ENCODE measurements around the gene ACTN4. TPM values are rescaled to one million over a fixed set of nuclear protein-coding genes. Genes with fewer than 3 reads are reported as not detected.

The ACTN4 gene
- total and polyA plus RNA-seq, 10 of the 15 experiments (the other 5 are each of a cell fraction or from before 2014, with no cell fraction given) = 2.4 to 293 (median 72.5) TPM

DNA sequence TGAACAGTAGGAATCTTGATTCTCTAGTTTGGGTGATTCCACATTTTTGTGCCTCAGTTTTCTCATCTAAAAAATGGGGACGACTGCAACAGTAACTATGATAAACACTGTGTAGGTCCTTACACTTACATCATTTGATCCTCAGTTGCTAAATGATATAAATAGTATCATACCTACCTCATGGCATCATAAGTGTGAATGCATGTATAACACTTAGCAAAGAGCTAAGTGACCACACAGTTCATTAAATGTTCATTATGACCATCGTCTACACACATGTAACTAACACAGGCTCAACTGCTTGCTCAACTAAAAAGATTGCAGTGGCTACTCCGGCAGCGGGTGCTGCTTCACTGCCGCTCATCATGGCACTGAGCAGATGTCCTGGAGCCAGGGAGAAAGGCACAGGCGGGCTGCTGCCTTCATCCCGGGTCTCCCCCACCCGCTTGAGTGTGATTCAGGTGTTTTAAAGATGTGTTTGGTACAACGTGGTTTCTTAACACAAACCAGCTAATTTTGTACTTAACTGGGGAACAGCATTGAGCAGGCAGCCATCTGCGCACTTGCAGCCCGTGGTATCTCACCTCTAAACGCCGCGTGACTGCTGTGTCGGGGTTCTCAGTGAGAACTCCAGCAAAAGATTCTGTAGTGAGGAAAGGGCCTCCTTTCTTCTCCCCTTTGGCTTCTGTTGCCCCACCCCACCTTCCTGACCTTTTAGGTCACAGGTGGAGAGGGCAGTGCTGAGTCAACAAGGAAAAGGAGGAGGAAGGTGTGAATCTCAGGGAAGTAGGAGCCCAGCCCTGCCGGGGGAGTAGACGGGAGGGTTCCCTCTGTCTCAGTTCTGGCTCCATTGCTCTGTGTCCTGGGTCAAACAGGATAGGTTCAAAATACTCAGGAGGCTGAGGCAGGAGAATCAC lies 11.7 kb upstream of the ACTN4 start:
- no peaks in the 10 kb centered on the region for H3K9me3 ChIP-seq (replicated peaks; ENCODE audit: control insufficient read depth, insufficient read depth, low read length)
- no TSS peak for BruUV-seq (replicated peaks)
- no peaks in the 10 kb centered on the region for H3K27me3 ChIP-seq (replicated peaks in 1 of 2; ENCODE audit: control insufficient read depth in 2 of 2, insufficient read depth in 2 of 2, low read length in 1 of 2)
- H3K79me2 ChIP-seq (ENCODE audit: control insufficient read depth, insufficient read depth, low read length) = no peaks in the 10 kb centered on the region
- ATAC-seq (no peak), FAIRE-seq (no peak), DNase-seq (ENCODE audit: low read depth, low spot score) (no peak)
- WGBS (ENCODE audit: insufficient coverage, insufficient replicate concordance, low lambda C conversion rate, missing lambda C conversion rate) = 89% methylated on average over 17 of the region's 17 CpGs
- no peak overlapping the region for H3K4me3 ChIP-seq
- intact Hi-C loops (cut with micrococcal nuclease; ENCODE audit: unreplicated experiment) (loop anchor here (2.0 kb wide), 3 partner anchors 79 to 295 kb away; partner anchors contain the start of genes MRPS12 and SARS2), in situ Hi-C loops (cut with MboI) (loop anchor here (25.0 kb wide), 1 partner anchor 223 kb away; the partner anchor contains the start of gene FAM98C)
- H3K4me1 ChIP-seq (ENCODE audit: control insufficient read depth, insufficient read depth, low read length) = peaks cover 15% of the 10 kb centered on the region
- H3K27ac ChIP-seq (ENCODE audit: control insufficient read depth, insufficient read depth) = no peak overlapping the region
- ChIA-PET SMC1A (ENCODE audit: uncharacterized antibody, unreplicated experiment) (interaction anchor here (0.5 to 7.4 kb wide), 10 partner anchors 17 to 398 kb away, joined by 3 to 102 read pairs (median 7); partner anchors contain the start of genes EIF3K, FAM98C, MRPS12 and SARS2), POLR2A (interaction anchor here (0.6 to 2.4 kb wide), 5 partner anchors 14 to 769 kb away, joined by 3 to 10 read pairs (median 4); partner anchors contain the start of genes EIF3K and FAM98C), RAD21 (ENCODE audit: unreplicated experiment) (interaction anchor here (1.0 to 5.9 kb wide), 9 partner anchors 11 to 294 kb away, joined by 3 to 70 read pairs (median 8); partner anchors contain the start of genes ACTN4, EIF3K, FAM98C and MAP4K1), CTCF (interaction anchor here (0.9 to 5.5 kb wide), 25 partner anchors 10 to 305 kb away, joined by 3 to 103 read pairs (median 6); partner anchors contain the start of genes ACTN4, EIF3K, MAP4K1 and MRPS12)
- H3K9ac ChIP-seq (ENCODE audit: control insufficient read depth, insufficient read depth, low read length) = no peak overlapping the region
- H4K20me1 ChIP-seq (ENCODE audit: control insufficient read depth, insufficient read depth) = no peaks in the 10 kb centered on the region
- H3K36me3 ChIP-seq (ENCODE audit: control insufficient read depth in 2 of 2, insufficient read depth in 2 of 2, low read length in 1 of 2) = peaks cover 11 to 24% of the 10 kb centered on the region in 2 experiments
- H2AFZ ChIP-seq (ENCODE audit: control insufficient read depth, low read depth, low read length) = no peak overlapping the region
- no peak for TF ChIP-seq BHLHE40 (IDR thresholded peaks at IDR 0.05; ENCODE audit: borderline replicate concordance in 1 of 2, low read depth in 2 of 2, low read length in 1 of 2)
- TF ChIP-seq ATF7 (IDR thresholded peaks at IDR 0.05; ENCODE audit: low read depth) = peak; percentile 38; the same call in 1 of the 2 replicates
- no peak overlapping the region for H3K4me2 ChIP-seq (ENCODE audit: control insufficient read depth, insufficient read depth)

DNA sequence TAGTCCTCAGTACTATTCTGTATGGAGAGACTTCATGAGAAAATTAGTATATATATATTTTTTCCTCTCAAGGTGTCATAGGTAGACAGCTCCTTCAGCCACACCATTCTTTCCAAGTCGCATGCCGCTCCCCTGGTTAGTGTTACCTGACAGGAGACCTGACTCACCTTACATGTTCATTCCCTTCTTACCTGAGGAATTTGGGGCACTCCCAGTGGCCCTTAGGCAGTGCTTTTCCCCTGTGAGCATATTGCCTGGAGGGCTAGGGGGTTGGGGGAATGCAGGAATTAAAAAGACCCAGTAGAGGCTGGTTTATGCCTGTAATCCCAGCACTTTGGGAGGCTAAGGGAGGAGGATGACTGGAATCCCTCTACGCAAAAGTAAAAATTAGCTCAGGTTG lies 9.0 kb upstream of the ACTN4 start:
- DNase-seq (ENCODE audit: low read depth, low spot score) (no peak), ATAC-seq (no peak), FAIRE-seq (no peak)
- ChIA-PET CTCF (interaction anchor here (0.6 to 2.1 kb wide), 7 partner anchors 9 to 292 kb away, joined by 3 to 9 read pairs (median 3); partner anchors contain the start of genes ACTN4, MRPS12 and SARS2), SMC1A (ENCODE audit: uncharacterized antibody, unreplicated experiment) (interaction anchor here (0.9 to 7.4 kb wide), 3 partner anchors 9 to 93 kb away, joined by 4 to 102 read pairs (median 4); partner anchors contain the start of gene ACTN4), RAD21 (ENCODE audit: unreplicated experiment) (interaction anchor here (1.1 to 1.4 kb wide), 3 partner anchors 9 to 291 kb away, joined by 3 to 7 read pairs (median 7); partner anchors contain the start of genes ACTN4, MRPS12 and SARS2), POLR2A (interaction anchor here (0.8 kb wide), 1 partner anchor 32 kb away, joined by 4 read pairs; no protein-coding TSS in a partner anchor)
- Histone ChIP-seq H3K9me3 (replicated peaks; ENCODE audit: control insufficient read depth, insufficient read depth, low read length) (no peaks in the 10 kb centered on the region), H3K4me1 (ENCODE audit: control insufficient read depth, insufficient read depth, low read length) (peaks cover 15% of the 10 kb centered on the region), H3K79me2 (ENCODE audit: control insufficient read depth, insufficient read depth, low read length) (no peaks in the 10 kb centered on the region), H3K4me2 (ENCODE audit: control insufficient read depth, insufficient read depth) (no peak overlapping the region), H3K9ac (ENCODE audit: control insufficient read depth, insufficient read depth, low read length) (no peak overlapping the region), H3K36me3 (ENCODE audit: control insufficient read depth in 2 of 2, insufficient read depth in 2 of 2, low read length in 1 of 2) (peaks cover 10 to 17% of the 10 kb centered on the region in 2 experiments), H3K27ac (ENCODE audit: control insufficient read depth, insufficient read depth) (no peak overlapping the region), H3K4me3 (no peak overlapping the region), H2AFZ (ENCODE audit: control insufficient read depth, low read depth, low read length) (no peak overlapping the region), H3K27me3 (replicated peaks in 1 of 2; ENCODE audit: control insufficient read depth in 2 of 2, insufficient read depth in 2 of 2, low read length in 1 of 2) (no peaks in the 10 kb centered on the region), H4K20me1 (ENCODE audit: control insufficient read depth, insufficient read depth) (no peaks in the 10 kb centered on the region)
- no TSS peak for BruUV-seq (replicated peaks)
- intact Hi-C loops (cut with micrococcal nuclease; ENCODE audit: unreplicated experiment) (no loop called here), in situ Hi-C loops (cut with MboI) (loop anchor here (25.0 kb wide), 1 partner anchor 226 kb away; the partner anchor contains the start of gene FAM98C)
- WGBS (ENCODE audit: insufficient coverage, insufficient replicate concordance, low lambda C conversion rate, missing lambda C conversion rate) = 98% methylated on average over 3 of the region's 3 CpGs
- TF ChIP-seq, protein P1, sequence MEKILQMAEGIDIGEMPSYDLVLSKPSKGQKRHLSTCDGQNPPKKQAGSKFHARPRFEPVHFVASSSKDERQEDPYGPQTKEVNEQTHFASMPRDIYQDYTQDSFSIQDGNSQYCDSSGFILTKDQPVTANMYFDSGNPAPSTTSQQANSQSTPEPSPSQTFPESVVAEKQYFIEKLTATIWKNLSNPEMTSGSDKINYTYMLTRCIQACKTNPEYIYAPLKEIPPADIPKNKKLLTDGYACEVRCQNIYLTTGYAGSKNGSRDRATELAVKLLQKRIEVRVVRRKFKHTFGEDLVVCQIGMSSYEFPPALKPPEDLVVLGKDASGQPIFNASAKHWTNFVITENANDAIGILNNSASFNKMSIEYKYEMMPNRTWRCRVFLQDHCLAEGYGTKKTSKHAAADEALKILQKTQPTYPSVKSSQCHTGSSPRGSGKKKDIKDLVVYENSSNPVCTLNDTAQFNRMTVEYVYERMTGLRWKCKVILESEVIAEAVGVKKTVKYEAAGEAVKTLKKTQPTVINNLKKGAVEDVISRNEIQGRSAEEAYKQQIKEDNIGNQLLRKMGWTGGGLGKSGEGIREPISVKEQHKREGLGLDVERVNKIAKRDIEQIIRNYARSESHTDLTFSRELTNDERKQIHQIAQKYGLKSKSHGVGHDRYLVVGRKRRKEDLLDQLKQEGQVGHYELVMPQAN (conservative IDR thresholded peaks at IDR 0.05) = no peak
- TF ChIP-seq IKZF2 (IDR thresholded peaks at IDR 0.05) (no peak), ZNF217 (IDR thresholded peaks at IDR 0.05) (no peak), SMAD1 (IDR thresholded peaks at IDR 0.05; ENCODE audit: low read depth, partially characterized antibody) (no peak)
- TF ChIP-seq, protein P2, sequence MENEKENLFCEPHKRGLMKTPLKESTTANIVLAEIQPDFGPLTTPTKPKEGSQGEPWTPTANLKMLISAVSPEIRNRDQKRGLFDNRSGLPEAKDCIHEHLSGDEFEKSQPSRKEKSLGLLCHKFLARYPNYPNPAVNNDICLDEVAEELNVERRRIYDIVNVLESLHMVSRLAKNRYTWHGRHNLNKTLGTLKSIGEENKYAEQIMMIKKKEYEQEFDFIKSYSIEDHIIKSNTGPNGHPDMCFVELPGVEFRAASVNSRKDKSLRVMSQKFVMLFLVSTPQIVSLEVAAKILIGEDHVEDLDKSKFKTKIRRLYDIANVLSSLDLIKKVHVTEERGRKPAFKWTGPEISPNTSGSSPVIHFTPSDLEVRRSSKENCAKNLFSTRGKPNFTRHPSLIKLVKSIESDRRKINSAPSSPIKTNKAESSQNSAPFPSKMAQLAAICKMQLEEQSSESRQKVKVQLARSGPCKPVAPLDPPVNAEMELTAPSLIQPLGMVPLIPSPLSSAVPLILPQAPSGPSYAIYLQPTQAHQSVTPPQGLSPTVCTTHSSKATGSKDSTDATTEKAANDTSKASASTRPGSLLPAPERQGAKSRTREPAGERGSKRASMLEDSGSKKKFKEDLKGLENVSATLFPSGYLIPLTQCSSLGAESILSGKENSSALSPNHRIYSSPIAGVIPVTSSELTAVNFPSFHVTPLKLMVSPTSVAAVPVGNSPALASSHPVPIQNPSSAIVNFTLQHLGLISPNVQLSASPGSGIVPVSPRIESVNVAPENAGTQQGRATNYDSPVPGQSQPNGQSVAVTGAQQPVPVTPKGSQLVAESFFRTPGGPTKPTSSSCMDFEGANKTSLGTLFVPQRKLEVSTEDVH (IDR thresholded peaks at IDR 0.05; ENCODE audit: low read depth, partially characterized antibody) = no peak

All from GM12878 (cell line).